Peyer's patch (tissue), 4 donors: ENCODE measurements around the gene ZNF581. TPM values are rescaled to one million over a fixed set of nuclear protein-coding genes. Genes with fewer than 3 reads are reported as not detected.

ENCODE experiments used
- DNase-seq, 3 donors: peaks; one replicate each; pipeline ENCODE4 v3.0.0-alpha.2; 2017 to 2019
- H3K27ac ChIP-seq, 4 donors: fragments of 200-600 bp; sonication (generic); one replicate each; pipeline ENCODE4 v1.5.1; 2016 to 2019
- H3K27me3 ChIP-seq, 2 donors: fragments of 200-600 bp; sonication (generic); one replicate each; pipeline ENCODE4 v1.5.1; 2019
- H3K36me3 ChIP-seq, 3 donors: fragments of 200-600 bp; sonication (generic); one replicate each; pipeline ENCODE4 v1.5.1; 2016 to 2019
- H3K4me1 ChIP-seq, 4 donors: fragments of 200-600 bp; sonication (generic); one replicate each; pipeline ENCODE4 v1.5.1; 2016 to 2019
- H3K4me3 ChIP-seq, 4 donors: fragments of 200-600 bp; sonication (generic); 1 replicate in 3 of 4; 2 replicates in 1 of 4; pipeline ENCODE4 v1.5.1; 2016 to 2019; ENCODE audit warnings: mild to moderate bottlenecking in 1 of 4
- H3K9me3 ChIP-seq, 4 donors: fragments of 200-600 bp; sonication (generic); one replicate each; pipeline ENCODE4 v1.5.1; 2016 to 2019; ENCODE audit warnings: mild to moderate bottlenecking in 1 of 4
- POLR2A ChIP-seq, 2 donors: fragments of 450-650 bp; IDR thresholded peaks; one replicate each; pipeline ENCODE4 v1.5.1; 2017; ENCODE audit warnings: antibody characterized with exemption in 2 of 2, mild to moderate bottlenecking in 2 of 2, moderate library complexity in 2 of 2
- total RNA-seq, 4 donors: library from RNA; depleted of rRNA; stranded (reverse); fragments of >200 nt; gene quantifications; one replicate each; pipeline ENCODE4 v1.1.0, GENCODE V29; 2016
- TF ChIP-seq, protein P1 (sequence below), 6 experiments: fragments of 450-650 bp in 4 of 6; fragments of 200-600 bp in 2 of 6; sonication (generic) in 1 of 6; IDR thresholded peaks; one replicate each; pipeline ENCODE4 v1.5.1; 2017 to 2019; ENCODE audit warnings: antibody characterized with exemption in 6 of 6, mild to moderate bottlenecking in 3 of 6, moderate library complexity in 1 of 6

The ZNF581 gene
- total RNA-seq, 4 donors from 2014 or later, result 7.7 to 28.9 (median 14.1) TPM

DNA sequence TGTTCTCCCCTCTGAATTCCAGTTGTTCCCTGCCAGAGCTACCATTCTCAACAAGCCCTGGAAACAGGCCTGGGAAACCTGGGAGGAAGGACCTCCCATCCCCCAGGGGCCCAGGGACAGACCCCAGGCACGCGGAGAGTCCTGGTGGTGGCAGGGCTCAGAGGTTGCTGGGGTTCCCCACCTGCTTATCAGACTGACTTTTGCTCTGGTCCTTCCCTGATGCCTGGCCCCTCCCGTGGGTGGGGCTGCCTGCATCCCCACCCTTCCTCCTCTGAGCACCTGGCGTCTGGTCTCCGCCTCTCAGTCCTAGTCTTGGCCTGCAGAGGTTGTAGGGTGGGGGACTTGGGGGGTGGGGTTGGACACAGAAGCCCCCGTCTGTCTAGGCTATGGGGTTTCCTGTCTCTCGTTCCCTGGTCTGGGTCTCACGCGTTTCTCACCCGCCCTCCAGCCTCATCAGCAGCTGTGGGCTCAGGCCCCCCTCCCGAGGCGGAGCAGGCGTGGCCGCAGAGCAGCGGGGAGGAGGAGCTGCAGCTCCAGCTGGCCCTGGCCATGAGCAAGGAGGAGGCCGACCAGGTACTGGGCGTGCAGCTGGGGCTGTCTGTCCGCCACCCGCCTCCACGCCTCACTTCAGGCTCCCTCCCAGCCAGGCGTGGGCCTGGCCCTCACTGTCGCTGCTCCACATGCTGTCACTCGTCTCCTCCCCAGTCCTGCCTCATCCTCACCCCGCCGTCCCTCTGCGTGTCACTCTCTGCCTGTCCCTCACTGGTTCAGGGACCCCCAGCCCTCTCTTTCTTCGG is 45.2 kb downstream of the ZNF581 start:
- Histone ChIP-seq H3K4me3 (peak overlapping the region in 2 of 4 donors; percentile 28 to 29), H3K4me1 (peaks cover 0 to 56% (median 11%) of the 10 kb centered on the region in 4 donors), H3K27ac (peak overlapping the region; percentile 5 to 97 (median 86)), H3K9me3 (no peaks in the 10 kb centered on the region), H3K27me3 (no peaks in the 10 kb centered on the region), H3K36me3 (peaks cover 0 to 80% (median 3%) of the 10 kb centered on the region in 3 donors)
- TF ChIP-seq POLR2A (IDR thresholded peaks at IDR 0.05), result peak; percentile 29 to 60
- TF ChIP-seq, protein P1, sequence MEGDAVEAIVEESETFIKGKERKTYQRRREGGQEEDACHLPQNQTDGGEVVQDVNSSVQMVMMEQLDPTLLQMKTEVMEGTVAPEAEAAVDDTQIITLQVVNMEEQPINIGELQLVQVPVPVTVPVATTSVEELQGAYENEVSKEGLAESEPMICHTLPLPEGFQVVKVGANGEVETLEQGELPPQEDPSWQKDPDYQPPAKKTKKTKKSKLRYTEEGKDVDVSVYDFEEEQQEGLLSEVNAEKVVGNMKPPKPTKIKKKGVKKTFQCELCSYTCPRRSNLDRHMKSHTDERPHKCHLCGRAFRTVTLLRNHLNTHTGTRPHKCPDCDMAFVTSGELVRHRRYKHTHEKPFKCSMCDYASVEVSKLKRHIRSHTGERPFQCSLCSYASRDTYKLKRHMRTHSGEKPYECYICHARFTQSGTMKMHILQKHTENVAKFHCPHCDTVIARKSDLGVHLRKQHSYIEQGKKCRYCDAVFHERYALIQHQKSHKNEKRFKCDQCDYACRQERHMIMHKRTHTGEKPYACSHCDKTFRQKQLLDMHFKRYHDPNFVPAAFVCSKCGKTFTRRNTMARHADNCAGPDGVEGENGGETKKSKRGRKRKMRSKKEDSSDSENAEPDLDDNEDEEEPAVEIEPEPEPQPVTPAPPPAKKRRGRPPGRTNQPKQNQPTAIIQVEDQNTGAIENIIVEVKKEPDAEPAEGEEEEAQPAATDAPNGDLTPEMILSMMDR (IDR thresholded peaks at IDR 0.05), result peak in 1 of 6 experiments; percentile 2
- DNase-seq, result peak in 2 of 3 donors; percentile 91 to 93

- Histone ChIP-seq H3K9me3 (no peaks in the 10 kb centered on the region), H3K36me3 (peaks cover 0 to 84% (median 3%) of the 10 kb centered on the region in 3 donors), H3K4me1 (peaks cover 0 to 55% (median 11%) of the 10 kb centered on the region in 4 donors), H3K4me3 (peak overlapping the region in 1 of 4 donors; percentile 28), H3K27ac (peak overlapping the region; percentile 5 to 97 (median 86)), H3K27me3 (no peaks in the 10 kb centered on the region)
- peak in 1 of 3 donors; percentile 50 for DNase-seq
- TF ChIP-seq, protein P1 (IDR thresholded peaks at IDR 0.05), result no peak
- TF ChIP-seq POLR2A (IDR thresholded peaks at IDR 0.05), result no peak
Observed at GRCh38 chr19:55689411-55690108, 46.1 kb downstream of the ZNF581 start.

GRCh38 chr19:55690109-55690768 is 46.8 kb downstream of the ZNF581 start:
- TF ChIP-seq, protein P1 (IDR thresholded peaks at IDR 0.05), result no peak
- no peak for TF ChIP-seq POLR2A (IDR thresholded peaks at IDR 0.05)
- DNase-seq, result peak in 1 of 3 donors; percentile 45
- Histone ChIP-seq H3K4me1 (peaks cover 0 to 48% (median 8%) of the 10 kb centered on the region in 4 donors), H3K27me3 (no peaks in the 10 kb centered on the region), H3K27ac (no peak overlapping the region), H3K36me3 (peaks cover 0 to 85% (median 3%) of the 10 kb centered on the region in 3 donors), H3K9me3 (no peaks in the 10 kb centered on the region), H3K4me3 (no peak overlapping the region)

DNA sequence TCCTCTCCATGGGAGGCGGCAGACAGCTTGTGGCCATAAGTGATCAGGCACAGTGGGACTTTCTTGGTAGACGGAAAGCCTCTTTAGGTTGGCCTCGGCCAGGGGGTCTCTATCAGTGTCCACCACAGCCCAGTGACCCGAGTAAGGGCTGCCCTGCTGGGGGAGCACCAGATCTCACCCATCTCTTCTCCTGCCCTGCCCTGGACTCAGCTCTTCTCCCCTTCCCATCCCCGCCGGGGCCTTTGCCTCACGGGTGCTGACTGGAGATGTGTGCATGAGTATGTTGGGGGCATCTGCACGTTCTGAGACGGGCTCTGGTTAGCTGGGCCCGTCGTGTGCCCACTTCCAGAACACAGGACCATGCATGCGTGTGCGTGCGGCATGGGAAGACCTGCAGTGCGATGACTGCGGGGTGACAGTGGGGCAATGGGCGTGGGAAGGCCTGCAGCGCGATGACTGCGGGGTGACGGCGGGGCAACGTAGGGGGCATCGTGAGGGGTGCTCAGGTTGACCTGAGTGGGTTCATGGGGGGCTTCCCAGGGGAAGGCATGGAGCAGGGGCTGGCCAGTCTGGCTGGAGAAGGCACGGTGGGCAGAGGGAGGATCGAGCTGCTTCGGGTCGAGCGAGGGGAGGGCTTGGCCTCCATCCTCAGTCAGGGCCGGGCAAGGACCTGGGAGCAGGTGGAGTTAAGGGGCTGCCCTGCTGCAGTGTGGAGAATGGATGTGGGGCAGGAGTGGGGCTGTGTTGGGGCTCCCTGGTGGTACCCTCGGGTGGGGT is 47.5 kb downstream of the ZNF581 start:
- Histone ChIP-seq H3K36me3 (peaks cover 0 to 85% (median 3%) of the 10 kb centered on the region in 3 donors), H3K4me1 (peaks cover 0 to 41% (median 8%) of the 10 kb centered on the region in 4 donors), H3K4me3 (no peak overlapping the region), H3K27me3 (no peaks in the 10 kb centered on the region), H3K27ac (no peak overlapping the region), H3K9me3 (no peaks in the 10 kb centered on the region)
- TF ChIP-seq POLR2A (IDR thresholded peaks at IDR 0.05), result no peak
- TF ChIP-seq, protein P1 (IDR thresholded peaks at IDR 0.05), result no peak
- no peak for DNase-seq
